IMR-90 (cell line): ENCODE measurements around the gene ASTL. TPM values are rescaled to one million over a fixed set of nuclear protein-coding genes. Genes with fewer than 3 reads are reported as not detected.

ENCODE experiments used
- ATAC-seq: fragments of 200-7000 bp; cut with Tn5 transposase; 2 replicates; pipeline ENCODE4 v1.9.1; 2020; ENCODE audit warnings: low read depth, mild to moderate bottlenecking, moderate library complexity
- BruUV-seq: library from RNA; stranded (reverse); fragments of 400-500 nt; replicated peaks from 2 replicates; lab custom pipeline; 2021; lab: Mats Ljungman, UMichigan
- CTCF ChIA-PET: fragments of 300-600 bp; formaldehyde crosslinking; extraction: SDS; loops from one replicate; lab custom pipeline; 2021; ENCODE audit warnings: antibody characterized with exemption; lab: Yijun Ruan, JAX
- POLR2A ChIA-PET: fragments of 300-600 bp; sonication (Branson Sonifier 250); formaldehyde crosslinking; loops from one replicate; lab custom pipeline; 2022; ENCODE audit warnings: antibody characterized with exemption; ENCODE audit not compliant: unreplicated experiment; lab: Charles Lee
- DNase-seq: peaks from one replicate; pipeline ENCODE4 v3.0.0; 2013
- H2AFZ ChIP-seq: replicated peaks from 2 replicates; pipeline ENCODE3; 2013; ENCODE audit warnings: low read length, mild to moderate bottlenecking; ENCODE audit not compliant: poor library complexity
- H2AK5ac ChIP-seq: 2 replicates; pipeline ENCODE4 v1.6.1; 2013; ENCODE audit warnings: low read depth, low read length, inconsistent platforms
- H2AK9ac ChIP-seq: replicated peaks from 2 replicates; pipeline ENCODE3; 2013; ENCODE audit warnings: mild to moderate bottlenecking, low read depth, low read length, moderate library complexity; ENCODE audit not compliant: poor library complexity
- H2BK120ac ChIP-seq: 2 replicates; pipeline ENCODE4 v1.6.1; 2013; ENCODE audit warnings: low read depth, low read length, inconsistent platforms
- H2BK15ac ChIP-seq: 3 replicates; pipeline ENCODE4 v1.6.1; 2013; ENCODE audit warnings: low read depth, low read length, inconsistent platforms
- H2BK20ac ChIP-seq: 2 replicates; pipeline ENCODE4 v1.6.1; 2013; ENCODE audit warnings: low read depth, mild to moderate bottlenecking, inconsistent platforms, low read length, moderate library complexity
- H2BK5ac ChIP-seq: 2 replicates; pipeline ENCODE4 v1.6.1; 2013; ENCODE audit warnings: mild to moderate bottlenecking, low read depth, low read length, inconsistent platforms; ENCODE audit not compliant: poor library complexity, severe bottlenecking
- H3K14ac ChIP-seq: replicated peaks from 2 replicates; pipeline ENCODE4 v1.6.1; 2013; ENCODE audit warnings: low read depth, low read length, inconsistent platforms
- H3K18ac ChIP-seq: 2 replicates; pipeline ENCODE4 v1.6.1; 2013; ENCODE audit warnings: low read depth, low read length, control low read depth
- H3K23ac ChIP-seq: 2 replicates; pipeline ENCODE4 v1.6.1; 2013; ENCODE audit warnings: low read depth, low read length, inconsistent platforms
- H3K27ac ChIP-seq: 2 replicates; pipeline ENCODE4 v1.5.1; 2013; ENCODE audit warnings: mild to moderate bottlenecking, control low read depth, low read length; ENCODE audit not compliant: insufficient read depth
- H3K27me3 ChIP-seq: 2 replicates; pipeline ENCODE4 v1.6.1; 2013; ENCODE audit warnings: low read length; ENCODE audit not compliant: control insufficient read depth, insufficient read depth
- H3K36me3 ChIP-seq: 2 replicates; pipeline ENCODE4 v1.6.1; 2013; ENCODE audit warnings: low read length, mixed read lengths; ENCODE audit not compliant: control insufficient read depth, insufficient read depth
- H3K4ac ChIP-seq: 2 replicates; pipeline ENCODE4 v1.6.1; 2013; ENCODE audit warnings: low read depth, low read length, inconsistent platforms
- H3K4me1 ChIP-seq: 2 replicates; pipeline ENCODE4 v1.6.1; 2013; ENCODE audit warnings: low read length, mixed read lengths; ENCODE audit not compliant: control insufficient read depth, insufficient read depth
- H3K4me2 ChIP-seq: 2 replicates; pipeline ENCODE4 v1.6.1; 2013; ENCODE audit warnings: low read depth, mild to moderate bottlenecking, control low read depth, low read length, moderate library complexity
- H3K4me3 ChIP-seq: 2 replicates; pipeline ENCODE4 v1.5.1; 2013; ENCODE audit warnings: low read depth, mild to moderate bottlenecking, control low read depth, low read length, moderate library complexity; ENCODE audit not compliant: insufficient read depth
- H3K56ac ChIP-seq: 2 replicates; pipeline ENCODE4 v1.6.1; 2013; ENCODE audit warnings: low read length, inconsistent platforms; ENCODE audit not compliant: insufficient read depth; ENCODE audit errors: extremely low read depth
- H3K79me1 ChIP-seq, 2 experiments: 2 replicates each; pipeline ENCODE4 v1.6.1; 2013; ENCODE audit warnings: low read length in 2 of 2, inconsistent platforms in 1 of 2, low read depth in 1 of 2
- H3K9ac ChIP-seq: 2 replicates; pipeline ENCODE4 v1.6.1; 2013; ENCODE audit warnings: low read depth, low read length, control low read depth
- H3K9me1 ChIP-seq: 2 replicates; pipeline ENCODE4 v1.6.1; 2013; ENCODE audit warnings: low read length, inconsistent platforms; ENCODE audit not compliant: insufficient read depth
- H3K9me3 ChIP-seq: 2 replicates; pipeline ENCODE4 v1.6.1; 2013; ENCODE audit warnings: low read length; ENCODE audit not compliant: control insufficient read depth, insufficient read depth
- H4K20me1 ChIP-seq: 2 replicates; pipeline ENCODE4 v1.6.1; 2013; ENCODE audit warnings: low read length, inconsistent platforms; ENCODE audit not compliant: insufficient read depth
- H4K5ac ChIP-seq: 2 replicates; pipeline ENCODE4 v1.6.1; 2013; ENCODE audit warnings: mild to moderate bottlenecking, low read depth, low read length, control low read depth
- H4K8ac ChIP-seq, 2 experiments: 2 replicates each; pipeline ENCODE4 v1.6.1; 2013; ENCODE audit warnings: low read depth in 2 of 2, low read length in 2 of 2, control low read depth in 1 of 2, inconsistent platforms in 1 of 2
- H4K91ac ChIP-seq: 2 replicates; pipeline ENCODE4 v1.6.1; 2013; ENCODE audit warnings: low read depth, low read length, inconsistent platforms; ENCODE audit not compliant: insufficient read depth
- BHLHE40 ChIP-seq: fragments of 150-350 bp; IDR thresholded peaks from 2 replicates; pipeline ENCODE4 v1.6.1; 2016; ENCODE audit warnings: mild to moderate bottlenecking, low read depth, low read length
- CEBPB ChIP-seq: IDR thresholded peaks from 2 replicates; pipeline ENCODE4 v1.6.1; 2012; ENCODE audit warnings: low read depth, low read length, improper control_type of control experiment
- CHD1 ChIP-seq: IDR thresholded peaks from 2 replicates; pipeline ENCODE4 v1.6.1; 2012; ENCODE audit warnings: low read depth, low read length, improper control_type of control experiment
- CTCF ChIP-seq: conservative IDR thresholded peaks from 2 replicates; pipeline ENCODE4 v1.5.1; 2012; ENCODE audit warnings: mild to moderate bottlenecking, low read depth, low read length, improper control_type of control experiment
- ELK1 ChIP-seq: fragments of 150-350 bp; IDR thresholded peaks from 2 replicates; pipeline ENCODE4 v1.6.1; 2016; ENCODE audit warnings: low read depth, mild to moderate bottlenecking, low read length, moderate library complexity, borderline replicate concordance
- FOS ChIP-seq: fragments of 150-350 bp; IDR thresholded peaks from 2 replicates; pipeline ENCODE4 v1.6.1; 2016; ENCODE audit warnings: low read depth, low read length
- MAFK ChIP-seq: IDR thresholded peaks from 2 replicates; pipeline ENCODE4 v1.6.1; 2012; ENCODE audit warnings: low read depth, low read length, improper control_type of control experiment
- MAZ ChIP-seq: IDR thresholded peaks from 2 replicates; pipeline ENCODE4 v1.6.1; 2012; ENCODE audit warnings: low read depth, mild to moderate bottlenecking, low read length, improper control_type of control experiment, moderate library complexity, borderline replicate concordance
- MXI1 ChIP-seq: IDR thresholded peaks from 2 replicates; pipeline ENCODE4 v1.6.1; 2012; ENCODE audit warnings: low read depth, mild to moderate bottlenecking, low read length, moderate library complexity, borderline replicate concordance
- NFE2L2 ChIP-seq: fragments of 150-350 bp; IDR thresholded peaks from 2 replicates; pipeline ENCODE4 v1.6.1; 2016; ENCODE audit warnings: low read depth, mild to moderate bottlenecking, low read length
- POLR2A ChIP-seq: IDR thresholded peaks from 2 replicates; pipeline ENCODE4 v1.6.1; 2012; ENCODE audit warnings: mild to moderate bottlenecking, low read depth, low read length
- RAD21 ChIP-seq: IDR thresholded peaks from 2 replicates; pipeline ENCODE4 v1.6.1; 2012; ENCODE audit warnings: low read length, improper control_type of control experiment
- RCOR1 ChIP-seq: IDR thresholded peaks from 2 replicates; pipeline ENCODE4 v1.6.1; 2012; ENCODE audit warnings: mild to moderate bottlenecking, low read length, improper control_type of control experiment; ENCODE audit not compliant: insufficient replicate concordance
- RFX5 ChIP-seq: IDR thresholded peaks from 2 replicates; pipeline ENCODE4 v1.8.0; 2012; ENCODE audit warnings: low read depth, mild to moderate bottlenecking, low read length, moderate library complexity
- SMC3 ChIP-seq: fragments of 150-350 bp; IDR thresholded peaks from 2 replicates; pipeline ENCODE4 v1.6.1; 2016; ENCODE audit warnings: low read depth, mild to moderate bottlenecking, antibody characterized with exemption, low read length, moderate library complexity
- USF2 ChIP-seq: fragments of 150-350 bp; IDR thresholded peaks from 2 replicates; pipeline ENCODE4 v1.6.1; 2017; ENCODE audit warnings: mild to moderate bottlenecking, antibody characterized with exemption, low read length, low read depth
- WGBS, 2 experiments: methylation state at CpG; one replicate each; pipeline versions ENCODE4 v1.1.5 to v1.1.7; 2013; ENCODE audit warnings: missing lambda C conversion rate in 2 of 2; ENCODE audit not compliant: insufficient read length in 1 of 2; ENCODE audit errors: extremely low coverage in 2 of 2; 5-methylcytosine and 5-hydroxymethylcytosine counted together
- dilution Hi-C: fragments of 300-500 bp; cut with HindIII; formaldehyde crosslinking; loops from one replicate; pipeline ENCODE4 v1.14.3; 2018; ENCODE audit warnings: low sequenced_read_pairs; ENCODE audit not compliant: unreplicated experiment
- in situ Hi-C: fragments of 300-500 bp; cut with MboI; formaldehyde crosslinking; loops from 3 replicates; pipeline ENCODE4 v1.14.3; 2019; ENCODE audit warnings: low sequenced_read_pairs, inconsistent platforms, mixed read lengths
- intact Hi-C: fragments of 100-400 bp; cut with micrococcal nuclease; formaldehyde crosslinking; loops from 2 replicates; pipeline ENCODE4 v1.10.0; 2022
- polyA plus RNA-seq, 3 experiments: library from polyadenylated mRNA; depleted of rRNA; stranded (reverse); fragments of >200 nt; gene quantifications; 2 replicates each; pipeline ENCODE4 v1.2.3, GENCODE V29; 2012; ENCODE audit warnings: low replicate concordance in 1 of 3
- total RNA-seq: library from RNA; depleted of rRNA; stranded (reverse); fragments of >200 nt; gene quantifications from 2 replicates; pipeline ENCODE4 v1.2.3, GENCODE V29; 2012

Gene ASTL
- total and polyA plus RNA-seq, 2 of the 4 experiments (the other 2 are of a cell fraction) = not detected

GRCh38 chr2:96159084-96159830, 21.0 kb upstream of the ASTL start:
- H3K79me1 ChIP-seq = no peaks in the 10 kb centered on the region
- no peak overlapping the region for H3K23ac ChIP-seq
- H4K20me1 ChIP-seq = no peaks in the 10 kb centered on the region
- H3K4me1 ChIP-seq = no peaks in the 10 kb centered on the region
- ChIA-PET POLR2A (no interaction called here), CTCF (no interaction called here)
- no TSS peak for BruUV-seq
- no peak overlapping the region for H2BK120ac ChIP-seq
- intact Hi-C loops (no loop called here), dilution Hi-C loops (no loop called here), in situ Hi-C loops (no loop called here)
- no peak overlapping the region for H4K5ac ChIP-seq
- H3K18ac ChIP-seq = no peak overlapping the region
- no peaks in the 10 kb centered on the region for H3K9me3 ChIP-seq
- 81% methylated on average over 9 of the region's 17 CpGs; no CpG with 5 or more reads in 1 of the 2 experiments for WGBS, 2 experiments
- no peak overlapping the region for H2AK5ac ChIP-seq
- no peak overlapping the region for H3K4me2 ChIP-seq
- H3K4me3 ChIP-seq = no peak overlapping the region
- ATAC-seq (no peak), DNase-seq (no peak)
- H3K4ac ChIP-seq = no peak overlapping the region
- H3K36me3 ChIP-seq = no peaks in the 10 kb centered on the region
- no peak overlapping the region for H2BK20ac ChIP-seq
- no peak overlapping the region for H3K9ac ChIP-seq
- no peak overlapping the region for H3K56ac ChIP-seq
- TF ChIP-seq RCOR1 (no peak), RFX5 (no peak), BHLHE40 (no peak), CTCF (no peak), POLR2A (no peak), SMC3 (no peak), MAZ (no peak), RAD21 (no peak), FOS (no peak), USF2 (no peak), CHD1 (no peak), MAFK (no peak), MXI1 (no peak), ELK1 (no peak), CEBPB (no peak), NFE2L2 (no peak)
- H2AK9ac ChIP-seq = no peak overlapping the region
- no peak overlapping the region for H4K8ac ChIP-seq
- no peak overlapping the region for H2AFZ ChIP-seq
- H4K91ac ChIP-seq = no peak overlapping the region
- H3K27me3 ChIP-seq = peaks cover 12% of the 10 kb centered on the region; the same call in 1 of the 2 replicates
- H2BK5ac ChIP-seq = no peak overlapping the region
- H3K14ac ChIP-seq = no peak overlapping the region
- no peaks in the 10 kb centered on the region for H3K9me1 ChIP-seq
- H2BK15ac ChIP-seq = no peak overlapping the region
- no peak overlapping the region for H3K27ac ChIP-seq
